Activated naive CD4-positive, alpha-beta T cell treated with anti-CD3 and anti-CD28 coated beads, Interleukin-2, amount 50 U/mL, for 16 hours (primary cell): Measurements from ENCODE around the gene USP14.

ENCODE experiments used
- DNase-seq: peaks from one replicate; pipeline ENCODE4 v3.0.0-alpha.2; 2020

Gene USP14

DNA sequence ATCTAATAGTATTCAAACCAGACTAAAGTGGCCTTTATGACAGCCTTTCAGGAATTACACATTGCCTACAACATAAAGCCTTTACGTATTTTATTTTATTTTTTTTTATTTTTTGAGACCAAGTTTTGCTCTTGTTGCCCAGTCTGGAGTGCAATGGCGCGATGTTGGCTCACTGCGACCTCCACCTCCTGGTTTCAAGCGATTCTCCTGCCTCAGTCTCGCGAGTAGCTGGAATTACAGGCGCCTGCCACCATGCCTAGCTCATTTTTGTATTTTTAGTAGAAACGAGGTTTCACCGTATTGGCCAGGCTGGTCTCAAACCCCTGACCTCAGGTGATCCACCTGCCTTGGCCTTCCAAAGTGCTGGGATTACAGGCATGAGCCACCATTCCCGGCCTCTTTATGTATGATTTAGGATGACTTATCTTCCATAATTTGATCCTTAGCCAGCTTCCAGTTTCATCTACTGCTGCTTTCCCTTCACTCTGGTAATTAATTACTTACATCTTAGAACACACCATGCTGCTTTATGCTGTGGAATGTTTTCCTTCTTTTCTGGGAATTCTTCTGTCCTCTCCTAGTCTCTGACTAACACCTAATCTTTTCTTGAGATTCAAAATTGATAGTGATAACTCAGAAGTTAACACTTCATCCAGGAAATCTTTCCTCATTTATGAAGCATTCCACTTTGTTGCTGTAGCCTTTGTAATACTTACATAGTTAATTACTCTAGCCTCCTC lies 2.6 kb downstream of the USP14 start:
- DNase-seq: no peak

GRCh38 chr18:172361-172760 lies 14.0 kb downstream of the USP14 start:
- DNase-seq: no peak

DNA sequence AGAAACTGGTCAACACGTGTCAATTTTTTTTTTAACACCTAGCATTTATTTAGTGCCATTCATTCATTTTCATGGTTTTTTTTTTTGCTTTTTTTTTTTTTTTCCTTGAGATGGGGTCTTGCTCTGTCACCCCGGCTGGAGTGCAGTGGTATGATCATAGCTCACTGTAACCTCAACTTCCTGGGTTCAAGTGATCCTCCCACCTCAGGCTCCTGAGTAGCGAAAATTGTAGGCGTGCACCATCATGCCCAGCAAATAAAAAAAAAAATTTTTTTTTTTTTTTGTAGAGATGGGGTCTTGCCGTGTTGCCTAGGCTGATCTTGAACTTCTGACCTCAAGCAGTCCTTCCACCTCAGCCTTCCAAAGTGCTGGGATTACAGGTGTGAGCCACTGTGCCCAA lies 21.1 kb downstream of the USP14 start:
- no peak for DNase-seq

- no peak for DNase-seq
Observed at GRCh38 chr18:181711-182110, 23.4 kb downstream of the USP14 start.

GRCh38 chr18:183769-184168 lies 25.4 kb downstream of the USP14 start:
- no peak for DNase-seq

GRCh38 chr18:189254-189653 lies 30.9 kb downstream of the USP14 start:
- DNase-seq: no peak

- no peak for DNase-seq
Observed at GRCh38 chr18:191725-192124, 33.4 kb downstream of the USP14 start.

GRCh38 chr18:192801-193200 lies 34.4 kb downstream of the USP14 start:
- no peak for DNase-seq

GRCh38 chr18:195651-196050 lies 37.3 kb downstream of the USP14 start:
- no peak for DNase-seq

DNA sequence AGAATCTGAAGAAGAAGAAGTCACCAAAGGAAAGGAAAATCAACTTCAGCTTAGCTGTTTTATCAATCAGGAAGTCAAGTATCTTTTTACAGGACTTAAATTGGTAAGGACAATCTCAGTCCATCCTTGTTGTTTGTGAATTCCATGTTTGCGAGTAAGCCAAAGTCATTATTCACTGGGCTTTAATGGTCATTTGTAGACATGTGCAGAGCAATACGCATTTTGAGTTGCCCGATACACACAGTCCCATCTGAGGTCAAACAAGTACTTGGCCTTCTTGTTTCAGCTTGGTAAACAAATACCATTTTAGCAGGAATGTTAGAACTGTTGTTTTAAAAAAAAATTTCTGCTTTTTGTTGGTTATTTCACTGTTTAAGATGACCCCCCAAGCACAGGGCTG lies 40.9 kb downstream of the USP14 start:
- no peak for DNase-seq

GRCh38 chr18:199768-200167 lies 41.4 kb downstream of the USP14 start:
- no peak for DNase-seq

DNA sequence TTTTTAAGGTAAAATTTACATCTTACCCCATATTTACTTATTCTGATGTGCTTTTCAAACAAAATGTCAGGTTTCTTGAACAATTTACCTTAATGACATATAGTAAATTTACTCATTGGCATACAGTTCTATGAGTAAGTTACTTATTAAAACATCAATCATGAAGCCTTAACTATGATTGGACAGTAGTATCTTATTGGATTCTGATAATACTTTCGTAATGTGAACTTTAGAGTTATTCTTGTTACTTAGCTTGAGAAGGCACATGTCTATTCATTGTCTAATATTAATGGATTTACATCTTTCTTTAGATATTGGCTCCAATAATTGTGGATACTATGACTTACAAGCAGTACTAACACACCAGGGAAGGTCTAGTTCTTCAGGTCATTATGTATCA lies 51.7 kb downstream of the USP14 start:
- no peak for DNase-seq

GRCh38 chr18:210733-211132 lies 52.4 kb downstream of the USP14 start:
- no peak for DNase-seq

DNA sequence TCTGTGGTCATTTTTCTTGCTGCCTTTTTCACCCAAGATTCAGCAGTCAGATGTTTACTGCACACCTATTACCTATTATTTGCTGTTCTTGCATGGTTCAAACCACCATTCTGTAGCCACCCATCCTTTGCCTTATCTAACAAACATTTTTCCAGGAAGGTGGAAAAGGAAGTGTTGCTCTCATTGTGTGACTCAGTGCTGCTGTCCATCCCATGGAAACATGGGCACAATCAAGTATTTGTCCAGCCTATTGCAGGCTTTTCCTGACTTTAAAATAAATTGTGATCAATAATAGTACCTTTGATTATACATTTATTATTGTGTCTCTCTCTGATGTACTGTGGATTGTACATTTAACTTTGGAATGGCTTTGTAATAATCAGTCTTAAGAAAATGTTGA lies 53.2 kb downstream of the USP14 start:
- no peak for DNase-seq

GRCh38 chr18:212780-213179 lies 54.4 kb downstream of the USP14 start:
- no peak for DNase-seq

DNA sequence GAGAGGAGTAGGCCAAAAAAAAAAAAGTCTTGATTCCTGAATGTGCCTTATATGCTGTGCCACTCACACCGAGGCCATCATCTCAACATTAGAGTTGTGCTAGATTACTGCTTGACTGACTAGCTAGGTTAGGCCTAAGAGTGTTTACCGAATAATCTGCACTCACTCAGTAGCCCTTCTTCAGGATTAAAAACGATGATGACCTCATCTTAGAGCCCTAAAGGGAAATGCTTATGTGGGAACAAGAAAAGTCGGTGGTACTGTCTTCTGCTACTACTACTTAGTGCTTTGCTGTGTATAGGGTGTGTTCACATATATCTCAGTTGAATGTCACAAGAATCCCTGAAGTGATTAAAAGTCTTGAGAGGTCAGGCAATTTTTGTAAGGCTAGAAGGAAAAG lies 55.1 kb downstream of the USP14 start:
- no peak for DNase-seq

GRCh38 chr18:213966-214365 lies 55.6 kb downstream of the USP14 start:
- DNase-seq: no peak

DNA sequence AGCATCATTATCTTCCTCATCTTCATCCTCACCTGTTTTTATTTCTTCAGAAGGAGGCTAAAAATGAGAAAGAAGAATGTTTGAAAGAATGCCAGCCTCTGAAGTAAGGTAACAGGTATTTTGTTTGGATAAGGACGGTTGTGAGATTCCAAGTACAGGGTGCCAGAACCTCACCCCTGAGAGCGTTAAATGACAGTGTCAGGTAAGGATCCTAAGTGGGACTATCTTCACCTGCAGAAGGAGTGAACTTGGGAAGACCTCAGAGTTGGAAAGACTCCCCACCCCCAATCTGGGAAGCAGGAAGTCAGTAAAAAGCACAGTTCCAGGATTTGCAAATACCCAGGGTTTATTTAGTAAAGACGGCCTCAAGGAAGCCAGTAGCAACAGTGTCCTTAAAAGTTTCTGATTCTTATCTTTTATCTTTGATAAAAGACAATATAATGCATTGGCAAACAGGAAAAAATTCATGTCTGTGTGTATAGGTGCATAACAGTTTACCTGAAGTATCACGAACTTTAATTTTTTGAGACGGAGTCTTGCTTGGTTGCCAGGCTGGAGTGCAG lies 57.2 kb downstream of the USP14 start:
- DNase-seq: no peak

DNA sequence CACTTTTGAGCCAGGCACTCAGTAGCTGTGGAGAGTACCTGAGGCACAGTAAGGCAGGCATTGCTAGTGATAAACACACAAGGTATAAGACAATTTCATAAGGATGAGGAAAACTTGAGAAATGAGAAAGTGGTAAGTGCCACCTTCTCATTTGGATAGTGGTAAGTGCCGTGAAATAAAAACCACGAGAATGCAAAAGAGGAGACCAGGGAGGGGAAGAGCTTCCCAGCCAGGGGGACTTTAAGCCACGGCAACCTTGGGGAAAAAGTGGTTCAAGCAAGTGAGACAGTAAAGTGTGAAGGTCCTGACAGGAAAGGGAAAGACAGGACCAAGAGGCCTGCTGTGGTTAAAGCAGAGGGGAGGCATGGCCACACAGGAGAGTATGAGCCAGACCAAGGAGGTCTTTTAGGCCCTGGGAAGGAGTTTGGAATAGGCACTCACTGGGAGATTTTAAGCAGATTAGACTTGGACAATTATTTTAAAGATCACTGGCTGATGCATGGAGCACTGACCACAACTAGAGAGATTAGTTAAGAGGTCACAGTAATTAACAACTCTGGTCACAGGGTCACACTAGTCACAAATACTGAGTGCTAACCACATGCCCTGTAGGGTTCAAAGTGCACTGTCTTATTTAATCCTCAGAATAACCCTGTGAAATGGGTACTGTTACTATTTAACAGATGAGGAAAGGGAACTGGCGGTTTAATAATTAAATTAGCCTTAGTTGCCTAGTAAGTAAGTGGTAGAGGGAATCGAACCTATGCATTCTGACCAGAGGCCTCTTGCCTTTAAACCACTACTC lies 59.4 kb downstream of the USP14 start:
- no peak for DNase-seq

DNA sequence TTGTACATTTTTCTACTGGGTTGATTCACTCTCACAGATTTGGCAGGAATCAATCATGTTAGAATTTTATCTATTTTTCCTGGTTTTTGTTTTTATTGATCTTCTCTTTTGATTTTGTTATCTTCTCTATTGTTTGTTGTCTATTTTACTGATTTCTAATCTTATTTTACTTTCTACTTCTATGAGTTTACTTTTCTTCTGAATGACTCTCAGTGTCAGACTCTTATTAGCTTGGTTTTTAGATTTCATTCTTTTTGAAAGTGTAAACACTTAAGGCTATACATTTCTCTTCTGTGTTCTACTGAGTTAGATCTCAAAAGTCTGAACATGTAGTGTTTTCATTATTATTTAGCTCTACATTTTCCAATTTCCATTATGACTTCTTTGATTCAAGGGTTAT lies 62.4 kb downstream of the USP14 start:
- DNase-seq: no peak

GRCh38 chr18:225745-226144 lies 67.4 kb downstream of the USP14 start:
- DNase-seq: no peak

- no peak for DNase-seq
Observed at GRCh38 chr18:227374-227773, 69.0 kb downstream of the USP14 start.

DNA sequence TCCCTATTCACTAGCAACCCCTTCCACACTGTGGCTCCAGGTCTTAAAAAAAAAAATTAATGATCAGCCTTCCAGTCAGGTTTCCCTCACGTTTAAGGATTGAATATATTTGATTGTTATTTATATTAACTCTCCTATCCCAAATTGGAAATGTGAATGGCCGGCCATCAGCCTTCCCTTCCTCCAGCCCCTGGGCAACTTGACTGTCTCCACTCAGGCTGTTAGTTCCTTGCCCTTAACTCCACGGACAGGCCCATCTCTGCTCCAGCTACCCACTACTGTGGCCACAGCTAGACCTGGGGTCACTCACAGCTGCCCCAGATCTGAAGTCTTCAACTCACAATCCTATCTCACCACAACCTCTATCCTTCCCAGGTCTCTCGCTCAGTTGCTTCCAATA lies 69.5 kb downstream of the USP14 start:
- DNase-seq: no peak

GRCh38 chr18:228586-228985 lies 70.2 kb downstream of the USP14 start:
- DNase-seq: no peak
